Calu3 (cell line): ENCODE results near the gene SPATA12. TPM values are rescaled to one million over a fixed set of nuclear protein-coding genes. Genes with fewer than 3 reads are reported as not detected.

Source experiments
- BruUV-seq: library from RNA; stranded (reverse); fragments of 400-500 nt; replicated peaks from 2 replicates; lab custom pipeline; 2021; lab: Mats Ljungman, UMichigan
- CTCF ChIA-PET: fragments of 300-600 bp; sonication (Branson Sonifier 250); formaldehyde crosslinking; loops from one replicate; lab custom pipeline; 2022; ENCODE audit warnings: antibody characterized with exemption; lab: Charles Lee
- DNase-seq: peaks from one replicate; pipeline ENCODE4 v3.0.0; 2022
- H3K27ac Mint-ChIP-seq: one replicate; pipeline ENCODE4 v1.8.0; 2022; ENCODE audit warnings: mixed read lengths; ENCODE audit not compliant: unreplicated experiment
- H3K27me3 Mint-ChIP-seq: one replicate; pipeline ENCODE4 v1.8.0; 2022; ENCODE audit warnings: mixed read lengths; ENCODE audit not compliant: unreplicated experiment
- H3K36me3 Mint-ChIP-seq: one replicate; pipeline ENCODE4 v1.8.0; 2022; ENCODE audit warnings: mild to moderate bottlenecking, moderate library complexity, mixed read lengths; ENCODE audit not compliant: insufficient read depth, unreplicated experiment
- H3K4me1 Mint-ChIP-seq: one replicate; pipeline ENCODE4 v1.8.0; 2022; ENCODE audit warnings: mild to moderate bottlenecking, low read depth, mixed read lengths; ENCODE audit not compliant: unreplicated experiment
- H3K4me3 Mint-ChIP-seq: one replicate; pipeline ENCODE4 v1.8.0; 2022; ENCODE audit warnings: mild to moderate bottlenecking, low read depth, moderate library complexity, mixed read lengths; ENCODE audit not compliant: unreplicated experiment
- H3K9me3 Mint-ChIP-seq: one replicate; pipeline ENCODE4 v1.8.0; 2022; ENCODE audit warnings: low read depth, mixed read lengths; ENCODE audit not compliant: unreplicated experiment
- CTCF ChIP-seq: fragments of 200-600 bp; IDR thresholded peaks from one replicate; pipeline ENCODE4 v1.8.0; 2022; ENCODE audit warnings: antibody characterized with exemption; ENCODE audit not compliant: unreplicated experiment
- intact Hi-C: fragments of 100-400 bp; cut with micrococcal nuclease; formaldehyde crosslinking; loops from one replicate; pipeline ENCODE4 v1.10.0; 2022; ENCODE audit not compliant: unreplicated experiment
- total RNA-seq: library from RNA; stranded (reverse); gene quantifications from 2 replicates; pipeline ENCODE4 v1.2.3, GENCODE V29; 2022

SPATA12 gene
- total RNA-seq, 1 experiment from 2014 or later = 0.47 TPM

DNA sequence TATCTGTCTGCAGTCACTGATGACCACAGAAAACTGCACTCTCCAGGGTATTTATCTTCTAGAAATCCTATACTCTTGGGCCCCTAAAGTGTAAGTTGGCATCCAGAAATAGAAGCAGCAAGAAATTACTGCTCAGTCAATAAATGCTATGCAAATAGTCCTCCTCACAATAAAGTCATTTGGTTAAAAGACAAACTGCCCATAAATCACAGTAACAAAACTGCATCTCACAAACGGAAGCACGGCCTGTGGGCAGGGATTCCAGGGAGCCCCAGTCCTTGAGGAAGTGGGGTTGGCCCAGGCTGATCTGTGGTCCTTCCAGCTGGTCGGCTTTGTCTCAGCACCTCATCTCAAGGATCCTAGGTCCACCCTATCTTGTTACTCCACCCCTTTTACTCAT is 29.7 kb upstream of the SPATA12 start:
- intact Hi-C loops = no loop called here
- no TSS peak for BruUV-seq
- no peak overlapping the region for H3K4me3 Mint-ChIP-seq
- H3K27me3 Mint-ChIP-seq = no peaks in the 10 kb centered on the region
- DNase-seq = no peak
- no peaks in the 10 kb centered on the region for H3K4me1 Mint-ChIP-seq
- no peak overlapping the region for H3K27ac Mint-ChIP-seq
- CTCF ChIA-PET = no interaction called here
- H3K9me3 Mint-ChIP-seq = no peaks in the 10 kb centered on the region
- peaks cover 6% of the 10 kb centered on the region for H3K36me3 Mint-ChIP-seq
- no peak for TF ChIP-seq CTCF

- H3K27me3 Mint-ChIP-seq = no peaks in the 10 kb centered on the region
- H3K4me1 Mint-ChIP-seq = no peaks in the 10 kb centered on the region
- TF ChIP-seq CTCF = no peak
- intact Hi-C loops = no loop called here
- H3K27ac Mint-ChIP-seq = no peak overlapping the region
- BruUV-seq = no TSS peak
- H3K4me3 Mint-ChIP-seq = no peak overlapping the region
- CTCF ChIA-PET = no interaction called here
- no peak for DNase-seq
- H3K9me3 Mint-ChIP-seq = no peaks in the 10 kb centered on the region
- peaks cover 6% of the 10 kb centered on the region for H3K36me3 Mint-ChIP-seq
These were observed 28.6 kb upstream of the SPATA12 start for GRCh38 chr3:57031631-57032541.

DNA sequence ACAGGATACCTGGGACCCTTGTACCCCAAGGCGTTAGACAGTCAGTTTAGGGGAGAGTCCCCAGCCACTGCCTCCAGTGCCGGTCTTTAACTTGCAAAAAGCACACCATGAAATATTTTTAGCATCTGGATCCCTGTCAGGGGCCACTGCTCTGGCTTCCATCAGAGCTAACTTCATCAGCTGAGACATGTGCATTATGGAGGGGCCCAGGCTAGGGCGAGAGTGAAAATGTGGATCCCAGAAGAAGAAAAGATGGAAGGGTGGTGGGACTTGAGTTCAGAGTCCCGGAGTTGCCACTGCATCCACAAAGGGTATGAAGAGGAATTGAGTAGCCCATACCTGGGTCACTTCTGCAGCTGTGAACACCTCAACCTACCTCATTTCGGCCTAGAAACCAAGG is 23.5 kb upstream of the SPATA12 start:
- TF ChIP-seq CTCF = no peak
- no peak overlapping the region for H3K27ac Mint-ChIP-seq
- H3K4me3 Mint-ChIP-seq = no peak overlapping the region
- H3K9me3 Mint-ChIP-seq = no peaks in the 10 kb centered on the region
- peaks cover 17% of the 10 kb centered on the region for H3K4me1 Mint-ChIP-seq
- peaks cover 6% of the 10 kb centered on the region for H3K36me3 Mint-ChIP-seq
- intact Hi-C loops = no loop called here
- H3K27me3 Mint-ChIP-seq = no peaks in the 10 kb centered on the region
- no peak for DNase-seq
- CTCF ChIA-PET = no interaction called here
- BruUV-seq = no TSS peak

DNA sequence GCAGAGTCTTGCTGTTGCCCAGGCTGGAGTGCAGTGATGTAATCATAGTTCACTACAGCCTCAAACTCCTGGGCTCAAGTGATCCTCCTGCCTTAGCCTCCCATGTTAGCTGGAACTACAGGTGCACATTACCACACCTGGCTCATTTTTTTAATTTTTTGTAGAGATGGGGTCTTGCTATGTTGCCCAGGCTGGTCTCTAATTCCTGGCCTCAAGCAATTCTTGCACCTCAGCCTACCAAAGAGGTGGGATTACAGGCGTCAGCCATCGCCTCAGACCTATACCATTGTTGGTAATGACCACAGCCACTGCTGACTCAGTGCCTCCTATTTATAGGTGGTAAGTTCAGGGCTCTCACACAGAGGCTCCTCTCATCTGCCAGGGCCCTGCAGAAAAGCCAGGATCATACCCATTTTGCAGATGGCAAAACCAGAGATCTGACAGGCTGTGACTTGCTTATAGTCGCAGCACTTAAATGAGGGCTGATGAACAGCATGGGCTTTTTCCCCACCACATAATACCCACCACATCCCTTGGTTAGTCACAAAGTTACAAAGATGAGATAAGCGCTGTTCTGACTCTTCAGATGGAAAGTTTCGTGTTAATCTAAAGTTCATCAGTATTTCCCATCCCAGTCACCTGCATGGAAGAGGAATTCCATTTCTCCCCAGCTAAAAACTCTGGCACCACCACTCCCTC is 21.8 kb upstream of the SPATA12 start:
- BruUV-seq = no TSS peak

More for the DNA sequence above, 21.8 kb upstream of the SPATA12 start:
- CTCF ChIA-PET = no interaction called here
- no peak overlapping the region for H3K27ac Mint-ChIP-seq
- DNase-seq = no peak
- H3K9me3 Mint-ChIP-seq = no peaks in the 10 kb centered on the region
- intact Hi-C loops = no loop called here
- no peak overlapping the region for H3K4me3 Mint-ChIP-seq
- peaks cover 17% of the 10 kb centered on the region for H3K4me1 Mint-ChIP-seq
- no peaks in the 10 kb centered on the region for H3K27me3 Mint-ChIP-seq
- TF ChIP-seq CTCF = no peak
- no peaks in the 10 kb centered on the region for H3K36me3 Mint-ChIP-seq
